CD4-positive, alpha-beta T cell treated with Interleukin-4 for 4 hours (primary cell): ENCODE data around the gene AK9.
"Not testable (repeated sequence)": the region's sequence is repeated elsewhere in the genome, so short reads cannot be mapped to it uniquely, and the experiment has no call there.

Experiments used
- DNase-seq: peaks from one replicate; pipeline ENCODE4 v3.0.0-alpha.2; 2020

AK9 gene

DNA sequence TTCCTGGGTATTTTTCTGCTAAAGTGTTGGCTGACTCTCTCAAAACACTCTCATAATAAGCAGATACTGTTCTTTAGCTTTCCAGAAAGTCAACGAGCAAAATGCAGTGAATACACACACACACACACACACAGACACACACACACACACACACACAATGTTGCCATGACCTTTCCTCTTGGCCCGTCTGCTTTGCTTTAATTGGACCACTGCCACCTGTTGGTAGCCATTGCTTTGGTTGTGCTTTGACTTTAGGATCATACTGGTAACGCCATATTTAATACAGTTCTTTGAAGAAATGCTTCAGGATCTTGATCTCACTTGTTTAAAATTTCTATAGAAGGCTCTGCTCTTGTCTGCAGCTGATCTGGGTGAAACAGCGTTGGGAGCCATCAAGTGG, 4.5 kb upstream of the AK9 start:
- peak; percentile 22 for DNase-seq

DNA sequence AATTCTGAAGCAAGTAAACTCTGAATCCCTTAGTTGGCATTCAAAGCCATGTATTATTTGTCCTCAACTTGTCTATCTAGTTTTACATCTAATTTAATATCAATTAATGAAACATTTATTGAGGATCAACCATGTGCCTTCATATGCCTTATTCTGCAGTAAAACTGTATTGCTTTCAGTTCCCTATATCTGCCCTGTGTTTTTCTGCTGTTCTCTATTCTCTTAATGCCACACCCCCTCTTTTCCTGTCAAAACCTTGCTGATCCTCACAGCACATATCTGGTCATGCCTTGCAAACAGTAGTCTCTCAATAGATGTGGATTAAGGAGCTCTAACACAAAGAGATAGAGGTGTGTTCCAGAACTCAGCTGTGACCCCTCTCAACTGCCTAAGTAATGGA, 2.1 kb upstream of the AK9 start:
- no peak for DNase-seq

GRCh38 chr6:109690373-109690736, 647 bp downstream of the AK9 start:
- DNase-seq = peak; percentile 56

GRCh38 chr6:109687271-109687761, 3.7 kb downstream of the AK9 start:
- DNase-seq = no peak

DNA sequence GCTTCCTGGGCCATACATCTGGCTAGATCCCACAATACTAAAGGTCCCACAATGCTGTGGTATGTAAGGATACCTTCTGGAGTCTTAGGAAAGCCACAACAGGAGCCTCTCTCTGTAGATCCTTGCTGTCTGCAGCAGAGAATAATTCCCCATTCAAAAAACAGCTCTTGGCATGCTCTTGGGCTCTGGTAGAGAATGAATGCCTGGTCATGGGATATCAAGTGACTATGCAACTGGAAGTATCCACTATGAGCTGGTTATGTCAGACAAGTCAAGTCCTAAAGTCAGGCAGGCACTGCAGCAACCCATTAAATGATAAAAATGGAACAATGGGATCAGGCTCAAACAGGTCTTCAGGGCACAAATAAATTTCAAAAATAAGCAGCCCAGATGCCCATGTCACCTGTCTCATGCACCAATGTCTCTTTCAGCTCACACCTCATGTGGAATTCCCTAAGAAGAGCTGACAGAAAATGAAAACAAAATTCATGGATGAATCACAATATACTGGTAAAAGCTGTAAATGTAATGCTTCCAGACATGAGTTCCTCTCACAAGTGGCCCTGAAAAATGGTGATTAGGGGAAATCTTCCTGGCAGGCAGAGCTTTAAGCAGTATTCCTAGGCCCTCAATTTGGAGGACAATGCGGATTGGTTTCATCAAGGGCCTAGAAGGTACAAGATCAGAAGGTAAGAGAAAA, 4.3 kb downstream of the AK9 start:
- no peak for DNase-seq

DNA sequence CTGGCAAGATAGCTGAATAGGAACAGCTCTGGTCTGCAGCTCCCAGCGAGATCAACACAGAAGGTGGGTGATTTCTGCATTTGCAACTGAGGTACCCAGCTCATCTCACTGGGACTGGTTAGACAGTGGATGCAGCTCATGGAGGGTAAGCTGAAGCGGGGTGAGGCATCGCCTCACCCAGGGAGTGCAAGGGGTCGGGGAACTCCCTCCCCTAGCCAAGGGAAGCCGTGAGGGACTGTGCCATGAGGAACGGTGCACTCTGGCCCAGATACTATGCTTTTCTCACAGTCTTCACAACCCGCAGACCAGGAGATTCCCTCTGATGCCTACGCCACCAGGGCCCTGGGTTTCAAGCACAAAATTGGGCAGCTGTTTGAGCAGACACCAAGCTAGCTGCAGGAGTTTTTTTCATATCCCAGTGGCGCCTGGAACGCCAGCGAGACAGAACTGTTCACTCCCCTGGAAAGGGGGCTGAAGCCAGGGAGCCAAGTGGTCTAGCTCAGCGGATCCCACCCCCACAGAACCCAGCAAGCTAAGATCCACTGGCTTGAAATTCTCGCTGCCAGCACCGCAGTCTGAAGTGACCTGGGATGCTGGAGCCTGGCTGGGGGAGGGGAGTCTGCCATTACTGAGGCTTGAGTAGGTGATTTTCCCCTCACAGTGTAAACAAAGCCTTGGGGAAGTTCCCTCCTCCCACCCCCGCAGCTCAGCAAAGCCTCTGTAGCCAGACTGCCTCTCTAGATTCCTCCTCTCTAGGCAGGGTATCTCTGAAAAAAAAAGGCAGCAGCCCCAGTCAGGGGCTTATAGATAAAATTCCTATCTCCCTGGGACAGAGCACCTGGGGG, 12.1 kb downstream of the AK9 start:
- not testable (repeated sequence) for DNase-seq

GRCh38 chr6:109678240-109678639, 12.8 kb downstream of the AK9 start:
- no peak for DNase-seq

DNA sequence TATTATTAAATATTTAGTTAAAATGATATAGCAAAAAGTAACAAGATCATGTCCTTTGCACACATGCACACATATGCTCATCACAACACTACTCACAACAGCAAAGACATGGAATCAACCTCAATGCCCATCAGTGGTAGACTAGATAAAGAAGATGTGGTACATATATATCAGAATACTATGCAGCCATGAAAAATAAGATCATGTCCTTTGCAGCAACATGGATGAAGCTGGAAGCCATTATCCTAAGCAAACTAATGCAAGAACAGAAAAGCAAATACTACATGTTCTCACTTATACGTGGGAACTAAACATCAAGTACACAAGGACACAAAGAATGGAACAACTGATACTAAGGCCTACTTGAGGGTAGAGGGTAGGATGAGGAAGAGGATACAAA, 14.3 kb downstream of the AK9 start:
- no peak for DNase-seq

- no peak for DNase-seq
Measured at GRCh38 chr6:109672839-109673238, 18.2 kb downstream of the AK9 start.

- no peak for DNase-seq
Measured at GRCh38 chr6:109672175-109672574, 18.8 kb downstream of the AK9 start.

- no peak for DNase-seq
Measured at GRCh38 chr6:109671733-109672132, 19.3 kb downstream of the AK9 start.

DNA sequence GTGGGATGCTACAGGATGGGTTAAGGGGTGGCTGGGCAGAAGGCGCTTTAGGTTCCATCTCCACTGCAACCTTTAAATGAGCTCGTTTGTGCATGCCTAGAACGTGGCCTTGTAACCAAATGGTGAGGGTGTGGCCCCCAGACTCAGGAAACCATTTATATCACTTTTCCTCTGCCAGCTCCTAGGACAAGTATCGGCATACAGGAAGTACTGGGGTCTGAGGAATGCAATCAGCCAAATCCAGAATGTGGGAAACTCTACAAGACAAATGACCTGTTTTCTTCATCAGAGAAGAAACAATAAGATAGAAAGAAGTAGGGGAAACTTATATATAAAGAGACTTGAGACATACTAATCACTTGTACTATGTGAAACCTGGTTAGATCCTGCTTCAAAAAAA, 21.2 kb downstream of the AK9 start:
- no peak for DNase-seq

DNA sequence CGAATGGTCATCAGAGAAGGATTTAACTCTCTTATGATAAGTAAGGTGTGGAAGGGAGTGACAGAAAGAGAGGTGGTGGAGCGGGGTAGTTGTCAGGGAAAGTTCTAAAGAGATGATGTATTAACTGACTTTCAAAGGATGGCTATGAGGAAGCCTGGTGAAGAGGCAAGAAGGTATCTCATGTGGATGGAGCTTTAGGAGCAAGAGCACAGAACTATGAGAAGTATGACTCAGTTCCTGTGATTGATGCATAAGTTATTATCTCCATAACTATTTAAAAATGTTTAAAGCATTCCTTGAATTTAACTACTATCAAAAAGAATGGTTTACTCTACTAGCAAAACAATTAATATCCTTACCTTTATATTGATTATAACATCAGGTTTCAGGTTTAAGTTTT, 28.8 kb downstream of the AK9 start:
- DNase-seq = no peak

- DNase-seq = no peak
Measured at GRCh38 chr6:109660526-109661320, 30.3 kb downstream of the AK9 start.

DNA sequence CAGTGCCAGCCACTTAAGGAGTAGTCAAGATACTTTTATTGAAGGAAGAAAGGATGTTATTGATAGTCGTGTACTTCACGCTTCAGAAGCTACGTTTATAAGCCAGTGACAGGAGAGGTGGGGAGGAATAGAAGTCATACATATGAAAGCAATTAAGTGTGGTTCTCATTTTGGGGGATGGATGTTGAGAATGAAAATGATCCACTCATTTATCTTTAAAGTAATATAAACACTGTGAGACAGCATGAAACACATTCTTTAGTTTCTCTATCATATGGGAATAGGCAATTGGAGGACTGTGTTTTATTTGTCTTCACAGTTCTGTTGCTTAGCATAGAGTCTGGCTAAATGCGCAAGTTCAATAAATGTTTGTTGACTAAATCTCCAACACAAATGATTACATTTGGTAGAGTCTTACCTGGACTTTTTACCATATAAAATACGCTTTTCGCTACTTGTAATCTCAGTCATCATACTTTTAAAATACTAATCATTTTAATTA, 35.2 kb downstream of the AK9 start:
- no peak for DNase-seq

DNA sequence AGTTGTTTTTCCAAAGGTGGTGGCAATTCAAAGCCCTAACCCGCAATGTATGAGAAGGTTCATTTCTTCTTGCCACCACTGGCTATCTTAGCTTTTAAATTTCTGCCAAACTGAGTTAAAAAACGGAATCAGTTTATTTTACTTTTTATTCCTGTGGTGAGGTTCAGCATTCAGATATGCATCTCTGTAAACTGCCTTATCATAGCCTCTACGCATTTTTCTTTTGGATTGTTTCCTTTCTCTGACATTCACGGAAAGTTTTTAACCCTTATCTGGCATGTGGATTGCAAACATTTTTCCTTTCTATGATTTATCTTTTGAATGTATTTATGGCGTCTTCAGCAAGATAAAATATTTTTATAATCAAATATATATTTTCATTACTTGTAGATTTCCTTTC, 37.7 kb downstream of the AK9 start:
- no peak for DNase-seq

GRCh38 chr6:109644131-109644530, 46.9 kb downstream of the AK9 start:
- DNase-seq = no peak

DNA sequence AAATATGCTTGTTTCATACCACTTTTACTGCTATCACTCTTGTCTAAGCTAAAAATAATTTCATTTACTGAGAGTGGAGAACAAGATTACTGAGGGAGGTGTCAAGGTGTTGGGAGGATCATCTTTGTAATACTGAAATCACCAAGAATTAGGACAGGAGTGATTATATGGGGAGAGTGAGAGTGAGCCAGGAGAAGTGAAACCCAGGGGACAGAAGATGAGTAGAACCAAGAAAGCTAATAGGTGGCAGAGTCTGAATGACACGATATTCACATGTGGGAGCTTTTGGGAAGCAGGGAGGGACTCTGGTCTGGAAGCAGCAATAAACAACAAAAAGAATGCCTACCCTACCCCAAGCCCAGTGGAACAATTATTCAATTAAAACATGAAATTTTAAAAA, 58.6 kb downstream of the AK9 start:
- DNase-seq = no peak

DNA sequence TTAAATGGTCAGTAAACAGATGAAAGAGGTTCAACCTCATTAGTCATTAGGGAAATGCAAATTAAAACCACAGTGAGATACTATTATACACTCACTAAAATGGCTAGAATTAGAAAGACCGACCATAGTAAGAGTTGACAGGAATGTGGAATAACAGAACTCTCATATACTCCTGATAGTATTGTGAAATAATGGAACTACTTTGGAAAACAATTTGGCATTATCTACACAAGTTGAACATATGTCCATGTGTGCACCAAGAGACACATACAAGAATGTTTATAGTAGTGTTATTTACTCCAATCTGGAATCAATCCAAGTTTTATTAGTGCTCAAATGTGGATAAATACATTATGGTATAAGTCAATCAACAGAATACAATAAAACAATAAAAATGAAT, 59.6 kb downstream of the AK9 start:
- DNase-seq = no peak

DNA sequence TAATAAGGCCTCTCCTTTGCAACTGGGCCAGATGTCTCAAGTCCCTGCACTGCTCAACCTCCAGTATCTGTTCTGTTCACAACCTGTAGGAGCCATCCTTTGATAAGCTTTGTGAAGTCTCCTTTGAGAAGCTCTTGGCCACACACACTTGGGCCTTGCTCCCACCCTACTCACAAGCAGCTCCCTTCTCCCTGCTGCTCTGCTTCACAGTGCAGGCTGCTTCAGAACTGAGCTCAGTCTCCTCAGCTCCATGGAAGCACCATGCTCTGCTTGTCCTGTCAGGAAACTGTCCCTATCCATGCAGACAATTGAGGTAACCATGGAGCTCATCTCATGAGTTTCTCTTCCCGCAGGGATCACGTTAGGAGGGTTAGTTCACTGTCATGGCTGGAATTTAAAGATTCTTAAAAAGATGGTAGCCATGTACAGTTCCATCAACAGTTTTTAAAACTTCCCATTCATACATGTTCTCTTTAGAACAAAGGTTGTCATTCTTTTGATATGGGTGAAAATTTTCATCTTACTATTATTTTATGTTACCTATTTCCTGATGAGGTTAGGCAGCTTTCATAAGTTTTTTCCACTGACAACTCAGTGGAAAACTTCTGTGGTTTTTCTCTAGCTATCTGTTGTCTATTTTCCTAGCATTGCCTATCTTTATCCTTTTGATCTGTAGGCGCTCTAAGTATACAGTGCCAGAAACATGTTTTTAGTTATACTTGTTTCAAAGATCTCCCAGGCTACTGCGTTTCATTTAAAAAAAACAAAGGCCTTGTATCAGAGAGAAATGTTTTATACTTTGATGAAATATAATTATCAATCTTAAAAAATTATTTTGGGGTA, 62.6 kb downstream of the AK9 start:
- no peak for DNase-seq

DNA sequence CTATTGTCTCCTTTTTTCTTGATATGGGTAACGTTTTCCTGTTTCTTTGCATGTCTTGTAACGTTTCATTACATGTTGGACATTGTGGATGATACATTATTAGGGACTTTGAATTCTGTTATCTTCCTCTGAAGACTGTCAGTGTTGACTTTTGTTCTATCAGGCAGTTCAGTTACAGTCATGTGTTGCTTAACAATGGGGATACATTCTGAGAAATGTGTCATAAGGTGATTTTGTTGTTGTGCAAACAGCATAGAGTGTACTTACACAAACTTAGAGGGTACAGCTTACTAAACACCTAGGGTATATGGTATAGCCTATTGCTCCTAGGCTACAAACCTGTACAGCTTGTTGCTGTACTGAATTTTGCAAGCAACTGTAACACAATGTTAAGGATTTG, 64.7 kb downstream of the AK9 start:
- DNase-seq = no peak

DNA sequence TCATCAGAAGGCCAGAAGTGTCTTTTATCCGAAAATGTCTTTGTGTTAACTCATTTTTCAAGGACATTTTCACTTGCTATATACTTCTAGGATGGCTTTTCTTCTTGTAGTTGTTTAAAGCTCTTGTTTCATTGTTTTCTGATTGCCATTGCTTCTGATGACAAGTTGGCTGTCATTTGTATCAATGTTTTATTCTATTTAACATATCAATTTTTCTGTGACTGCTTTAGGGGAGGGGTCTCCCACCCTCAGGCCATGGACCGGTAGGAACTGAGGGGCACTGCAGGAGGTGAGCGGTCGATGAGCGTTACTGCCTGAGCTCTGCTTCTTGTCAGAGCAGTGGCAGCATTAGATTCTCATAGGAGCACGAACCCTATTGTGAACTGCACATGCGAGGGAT, 65.8 kb downstream of the AK9 start:
- DNase-seq = no peak

GRCh38 chr6:109623288-109623687, 67.7 kb downstream of the AK9 start:
- no peak for DNase-seq
